SK-N-SH treated with all-trans-retinoic acid at 6 μM for 48 hours (cell line): ENCODE results near the gene PUM2.

Source experiments
- ATAC-seq: fragments of 200-7000 bp; cut with Tn5 transposase; 3 replicates; pipeline ENCODE4 v1.9.1; 2020; ENCODE audit warnings: mild to moderate bottlenecking, moderate library complexity
- ARNTL ChIP-seq: fragments of 450-650 bp; formaldehyde crosslinking; IDR thresholded peaks from 2 replicates; pipeline ENCODE4 v1.5.0; 2020; ENCODE audit warnings: low read depth, mild to moderate bottlenecking, moderate library complexity, borderline replicate concordance
- BACH2 ChIP-seq: fragments of 250-450 bp; sonication (Bioruptor Pico); IDR thresholded peaks from 2 replicates; pipeline ENCODE4 v1.9.0; 2021; ENCODE audit warnings: mild to moderate bottlenecking, borderline replicate concordance
- CREB5 ChIP-seq: fragments of 250-450 bp; sonication (Bioruptor Pico); IDR thresholded peaks from 2 replicates; pipeline ENCODE4 v1.5.1; 2020; ENCODE audit warnings: low read depth, mild to moderate bottlenecking, moderate library complexity
- CSDC2 ChIP-seq: fragments of 250-450 bp; sonication (Bioruptor Pico); IDR thresholded peaks from 2 replicates; pipeline ENCODE4 v1.5.0; 2020; ENCODE audit warnings: mild to moderate bottlenecking, moderate library complexity
- CSRNP3 ChIP-seq: fragments of 250-450 bp; sonication (Bioruptor Pico); IDR thresholded peaks from 2 replicates; pipeline ENCODE4 v1.5.1; 2021; ENCODE audit warnings: mild to moderate bottlenecking, moderate library complexity
- GLIS3 ChIP-seq: fragments of 250-450 bp; sonication (Bioruptor Pico); IDR thresholded peaks from 2 replicates; pipeline ENCODE4 v1.5.0; 2020; ENCODE audit warnings: mild to moderate bottlenecking, moderate library complexity
- ISL1 ChIP-seq: fragments of 250-450 bp; sonication (Bioruptor Pico); IDR thresholded peaks from 2 replicates; pipeline ENCODE4 v2.1.2; 2022; ENCODE audit warnings: mild to moderate bottlenecking, moderate library complexity
- OSR1 ChIP-seq: fragments of 250-450 bp; sonication (Bioruptor Pico); IDR thresholded peaks from 2 replicates; pipeline ENCODE4 v1.8.0; 2022; ENCODE audit warnings: moderate library complexity, mild to moderate bottlenecking, inconsistent platforms
- PATZ1 ChIP-seq: fragments of 250-450 bp; sonication (Bioruptor Pico); IDR thresholded peaks from 2 replicates; pipeline ENCODE4 v1.8.0; 2020; ENCODE audit warnings: mild to moderate bottlenecking, moderate library complexity, borderline replicate concordance
- POU6F1 ChIP-seq: fragments of 250-450 bp; sonication (Bioruptor Pico); IDR thresholded peaks from 2 replicates; pipeline ENCODE4 v1.8.0; 2021; ENCODE audit warnings: low read depth, mild to moderate bottlenecking, moderate library complexity, borderline replicate concordance
- PPARA ChIP-seq: fragments of 250-450 bp; sonication (Bioruptor Pico); IDR thresholded peaks from 2 replicates; pipeline ENCODE4 v1.5.0; 2020; ENCODE audit warnings: mild to moderate bottlenecking, borderline replicate concordance
- TSHZ2 ChIP-seq: fragments of 250-450 bp; sonication (Bioruptor Pico); IDR thresholded peaks from 2 replicates; pipeline ENCODE4 v1.5.0; 2020; ENCODE audit warnings: mild to moderate bottlenecking, moderate library complexity
- ZFP3 ChIP-seq: fragments of 250-450 bp; sonication (Bioruptor Pico); IDR thresholded peaks from 2 replicates; pipeline ENCODE4 v1.5.0; 2020; ENCODE audit warnings: mild to moderate bottlenecking, moderate library complexity
- ZNF565 ChIP-seq: fragments of 450-650 bp; formaldehyde crosslinking; conservative IDR thresholded peaks from 2 replicates; pipeline ENCODE4 v1.5.0; 2020; ENCODE audit warnings: low read depth, mild to moderate bottlenecking, moderate library complexity
- ZNF70 ChIP-seq: fragments of 450-650 bp; formaldehyde crosslinking; IDR thresholded peaks from 2 replicates; pipeline ENCODE4 v1.5.0; 2020; ENCODE audit warnings: mild to moderate bottlenecking, moderate library complexity
- ZNF8 ChIP-seq: fragments of 450-650 bp; formaldehyde crosslinking; IDR thresholded peaks from 2 replicates; pipeline ENCODE4 v1.5.0; 2020; ENCODE audit warnings: mild to moderate bottlenecking, moderate library complexity

PUM2 gene

GRCh38 chr2:20350041-20350712, 467 bp downstream of the PUM2 start:
- TF ChIP-seq TSHZ2 (CRISPR knock-in tag) (no peak), ZNF8 (CRISPR knock-in tag) (0 out of 2 replicates have a peak, but pooled peaks have one; percentile 11), GLIS3 (CRISPR knock-in tag) (peak; percentile 59; the same call in 1 of the 2 replicates)
- peak; percentile 67 for ATAC-seq

- TF ChIP-seq CREB5 (CRISPR knock-in tag): no peak
- no peak for TF ChIP-seq POU6F1 (CRISPR knock-in tag)
- TF ChIP-seq ZNF70 (CRISPR knock-in tag): no peak
- no peak for TF ChIP-seq CSRNP3 (CRISPR knock-in tag)
- no peak for TF ChIP-seq BACH2
- no peak for TF ChIP-seq PATZ1 (CRISPR knock-in tag)
- no peak for TF ChIP-seq ISL1 (CRISPR knock-in tag)
- no peak for TF ChIP-seq PPARA
- TF ChIP-seq ZFP3: no peak
- no peak for ATAC-seq
Observed at GRCh38 chr2:20349513-20349921, 1.1 kb downstream of the PUM2 start.

- ATAC-seq: no peak
- TF ChIP-seq CSDC2 (CRISPR knock-in tag): no peak
- no peak for TF ChIP-seq ZFP3
- no peak for TF ChIP-seq CREB5 (CRISPR knock-in tag)
- no peak for TF ChIP-seq OSR1 (CRISPR knock-in tag)
- TF ChIP-seq PATZ1 (CRISPR knock-in tag): no peak
- no peak for TF ChIP-seq TSHZ2 (CRISPR knock-in tag)
- no peak for TF ChIP-seq ZNF565
- no peak for TF ChIP-seq ARNTL
- TF ChIP-seq CSRNP3 (CRISPR knock-in tag): no peak
- TF ChIP-seq POU6F1 (CRISPR knock-in tag): no peak
Observed at GRCh38 chr2:20348542-20348941, 2.1 kb downstream of the PUM2 start.
